G401 (cell line): ENCODE measurements around the gene E2F6. TPM values are rescaled to one million over a fixed set of nuclear protein-coding genes. Genes with fewer than 3 reads are reported as not detected.

Experiments
- DNase-seq: peaks from one replicate; pipeline ENCODE4 v3.0.0-alpha.2; 2015; ENCODE audit warnings: low spot score
- in situ Hi-C: cut with HindIII; loops from 2 replicates; pipeline ENCODE4 v1.10.0; 2016; ENCODE audit warnings: low sequenced_read_pairs, mixed read lengths
- total RNA-seq: library from RNA; depleted of rRNA; stranded (reverse); fragments of >200 nt; shearing (Covaris generic); gene quantifications from 2 replicates; pipeline ENCODE4 v1.2.3, GENCODE V29; 2014

E2F6 gene
- total RNA-seq, 1 experiment from 2014 or later = 60.8 TPM

DNA sequence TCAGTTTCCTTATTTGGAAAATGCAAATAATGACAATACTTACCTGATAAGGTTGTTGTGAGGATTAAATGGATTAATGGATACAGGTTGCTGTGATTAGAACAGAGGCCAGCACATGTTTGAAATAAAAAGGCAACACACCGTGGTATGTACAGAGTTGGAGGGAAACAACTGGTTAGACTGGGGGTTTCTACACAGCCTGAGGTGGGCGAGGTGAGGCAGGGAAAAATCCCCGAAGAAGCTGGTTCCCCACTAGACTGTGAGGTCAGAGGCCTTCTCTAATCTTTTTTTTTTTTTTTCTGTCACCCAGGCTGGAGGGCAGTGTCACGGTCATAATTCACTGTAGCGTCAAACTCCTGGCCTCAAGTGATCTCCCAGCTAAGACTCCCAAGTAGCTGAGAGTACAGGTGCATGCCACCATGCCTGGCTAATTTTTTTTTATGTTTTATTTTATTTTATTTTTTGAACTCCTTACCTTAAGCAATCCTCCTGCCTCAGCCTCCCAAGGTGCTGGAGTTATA, 1.2 kb upstream of the E2F6 start:
- DNase-seq = no peak
- in situ Hi-C loops = no loop called here

GRCh38 chr2:11466307-11467128, 557 bp upstream of the E2F6 start:
- in situ Hi-C loops = no loop called here
- DNase-seq = no peak

GRCh38 chr2:11465110-11465484, 864 bp downstream of the E2F6 start:
- no peak for DNase-seq
- in situ Hi-C loops = no loop called here

- in situ Hi-C loops = no loop called here
- DNase-seq = no peak
Measured at GRCh38 chr2:11459816-11460215, 6.1 kb downstream of the E2F6 start.

DNA sequence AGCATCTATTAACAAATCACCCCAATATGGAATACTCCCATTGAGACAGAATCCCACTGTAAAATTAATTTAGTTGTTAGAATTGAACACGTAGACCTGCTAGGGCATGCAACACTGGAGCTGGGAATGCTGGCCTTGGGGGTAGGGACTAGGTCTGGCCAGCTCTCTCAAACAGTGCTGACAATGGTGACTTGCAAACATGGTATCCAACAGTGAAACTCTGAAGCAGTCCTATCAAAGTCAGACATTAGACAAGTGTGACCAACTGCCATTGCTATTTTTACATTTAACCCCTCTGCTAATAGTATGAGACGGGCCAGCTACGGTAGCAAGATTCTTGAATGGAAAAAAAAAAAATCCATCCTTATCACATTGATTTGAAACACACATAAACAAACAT, 7.2 kb downstream of the E2F6 start:
- in situ Hi-C loops = no loop called here
- DNase-seq = no peak

DNA sequence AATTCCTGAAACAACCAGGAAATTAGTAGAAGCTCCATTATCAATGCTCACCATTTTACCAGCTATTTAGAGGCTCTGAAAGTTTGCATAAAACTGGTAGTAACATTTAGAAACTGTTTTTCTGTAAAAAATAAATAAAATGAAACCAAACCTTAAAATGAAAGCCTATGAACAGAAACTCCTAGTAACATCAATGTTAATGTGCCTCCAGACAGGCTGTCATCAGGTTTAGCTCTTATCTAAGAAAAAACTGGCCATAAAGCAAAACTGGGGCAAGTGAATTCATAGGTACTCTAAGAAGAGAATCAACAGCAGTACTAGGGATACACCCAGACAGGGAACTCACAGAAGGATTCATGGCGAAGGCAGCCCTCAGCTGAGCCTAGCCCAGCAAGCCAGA, 8.0 kb downstream of the E2F6 start:
- in situ Hi-C loops = no loop called here
- no peak for DNase-seq

DNA sequence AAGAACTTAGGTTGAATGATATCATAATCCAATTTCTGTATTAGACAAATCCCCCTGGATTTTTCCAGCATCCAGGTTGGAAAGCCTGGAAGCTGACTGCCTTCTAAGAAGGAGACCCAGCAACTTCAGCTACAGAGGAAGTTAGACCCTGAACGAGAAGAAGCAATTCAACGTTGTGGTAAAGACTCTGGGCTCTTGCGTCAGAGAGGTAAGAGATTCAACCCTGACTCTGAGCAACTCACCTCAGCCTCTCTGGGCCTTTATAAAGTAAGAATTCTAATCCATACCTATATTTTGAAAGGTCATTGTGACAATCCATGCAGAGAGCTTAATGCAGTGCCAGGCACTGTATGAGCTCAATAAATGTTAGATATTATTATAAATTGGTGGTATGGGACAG, 9.7 kb downstream of the E2F6 start:
- in situ Hi-C loops = no loop called here
- DNase-seq = no peak

DNA sequence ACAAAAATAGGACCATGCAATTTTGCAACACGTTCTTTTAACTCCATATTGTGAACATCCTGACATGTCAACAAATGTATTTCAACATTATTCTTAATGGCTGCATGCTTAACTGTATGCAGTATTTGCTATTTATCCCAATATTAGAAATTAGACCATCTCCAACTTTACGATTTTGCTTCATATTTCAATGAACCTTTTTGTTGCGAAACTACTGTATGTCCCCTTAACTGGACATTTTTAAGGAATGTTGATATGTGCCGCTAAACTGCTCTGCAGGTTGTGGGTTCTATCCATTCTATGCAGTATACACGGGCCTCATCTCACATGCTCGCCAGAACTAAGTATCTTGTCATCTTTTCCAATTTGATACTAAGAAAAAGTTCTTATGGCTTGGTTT, 11.1 kb downstream of the E2F6 start:
- in situ Hi-C loops = no loop called here
- DNase-seq = no peak

- no peak for DNase-seq
- in situ Hi-C loops = no loop called here
Measured at GRCh38 chr2:11450791-11451190, 15.2 kb downstream of the E2F6 start.

GRCh38 chr2:11446733-11447248, 19.2 kb downstream of the E2F6 start:
- in situ Hi-C loops = no loop called here
- peak; percentile 82 for DNase-seq

DNA sequence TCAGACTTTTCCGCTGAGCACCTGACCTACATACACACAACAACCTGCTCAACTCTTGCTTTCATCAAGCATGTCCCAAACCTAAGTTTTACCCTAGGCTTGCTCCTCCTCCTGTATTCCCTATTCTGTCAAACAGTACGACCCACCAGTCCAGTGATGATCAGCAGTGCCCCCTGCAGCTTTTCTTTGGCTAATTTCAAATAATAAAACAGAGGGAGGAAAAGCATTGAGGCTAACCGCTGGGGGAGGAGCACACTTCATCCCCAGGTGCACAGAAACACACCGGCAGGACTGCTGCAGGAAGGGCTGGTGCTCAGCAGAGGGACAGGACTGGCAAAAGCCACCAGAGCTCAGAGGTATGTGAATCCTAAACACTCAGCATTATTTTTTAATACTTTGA, 21.2 kb downstream of the E2F6 start:
- in situ Hi-C loops = no loop called here
- no peak for DNase-seq

- in situ Hi-C loops = no loop called here
- no peak for DNase-seq
Measured at GRCh38 chr2:11438555-11439080, 27.3 kb downstream of the E2F6 start.

DNA sequence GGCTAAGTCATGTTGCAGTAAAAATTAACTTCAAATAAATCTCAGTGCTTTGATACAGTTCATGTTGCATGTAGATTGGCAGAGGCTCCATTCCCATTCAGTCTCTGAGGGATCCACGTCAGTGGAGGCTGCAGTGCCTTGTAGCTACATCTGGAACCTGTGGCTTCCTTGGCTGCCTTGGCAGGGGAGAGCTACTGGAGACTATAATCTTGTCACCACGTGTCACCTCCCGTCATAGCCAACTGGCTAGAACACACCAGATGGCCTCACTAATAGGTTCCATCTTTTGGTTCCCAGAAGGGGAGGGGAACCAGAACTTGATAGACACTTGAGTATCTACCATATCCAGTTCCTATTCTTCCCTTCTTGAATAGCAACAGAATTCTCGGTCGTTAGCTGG, 28.4 kb downstream of the E2F6 start:
- DNase-seq = peak; percentile 29
- in situ Hi-C loops = no loop called here

DNA sequence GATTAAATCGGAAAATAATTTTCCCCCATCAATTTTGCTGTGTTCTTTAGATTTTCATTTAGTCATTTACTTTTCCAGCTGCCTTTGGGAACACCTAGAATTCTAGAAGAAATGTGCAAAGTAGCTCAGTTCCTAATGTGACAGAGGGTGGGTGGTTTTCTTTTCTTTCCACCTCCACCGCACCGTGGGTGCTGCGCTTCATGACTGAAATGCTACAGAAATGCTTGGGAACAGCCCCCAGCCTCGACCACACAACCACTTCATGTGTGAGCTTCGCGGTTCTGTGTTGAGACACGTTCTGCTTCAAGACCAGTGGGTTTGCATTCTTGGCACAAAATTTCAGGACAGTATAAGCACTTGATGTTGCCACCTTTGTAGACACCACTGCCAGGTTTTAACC, 30.9 kb downstream of the E2F6 start:
- in situ Hi-C loops = no loop called here
- no peak for DNase-seq

DNA sequence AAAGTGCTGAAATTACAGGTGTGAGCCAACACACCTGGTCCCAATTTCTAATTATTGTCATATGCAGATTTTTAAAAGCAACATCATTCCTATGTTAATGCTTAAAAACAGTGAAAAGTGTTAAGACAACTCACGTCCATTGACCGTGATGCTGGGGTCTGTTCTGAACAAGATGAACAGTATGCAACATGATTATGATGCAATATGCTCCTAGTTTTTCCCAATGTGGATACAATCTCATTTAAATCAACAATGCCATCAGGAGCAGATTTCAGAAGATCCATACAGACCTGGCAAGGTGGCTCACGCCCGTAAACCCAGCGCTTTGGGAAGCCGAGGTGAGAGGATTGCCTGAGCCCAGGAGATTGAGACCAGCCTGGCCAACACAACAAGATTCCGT, 31.5 kb downstream of the E2F6 start:
- in situ Hi-C loops = no loop called here

GRCh38 chr2:11433822-11434221, 32.1 kb downstream of the E2F6 start:
- in situ Hi-C loops = no loop called here

More for the DNA sequence above, 31.5 kb downstream of the E2F6 start:
- no peak for DNase-seq

GRCh38 chr2:11430729-11431128, 35.2 kb downstream of the E2F6 start:
- no peak for DNase-seq
- in situ Hi-C loops = no loop called here

More at GRCh38 chr2:11433822-11434221, 32.1 kb downstream of the E2F6 start:
- no peak for DNase-seq

DNA sequence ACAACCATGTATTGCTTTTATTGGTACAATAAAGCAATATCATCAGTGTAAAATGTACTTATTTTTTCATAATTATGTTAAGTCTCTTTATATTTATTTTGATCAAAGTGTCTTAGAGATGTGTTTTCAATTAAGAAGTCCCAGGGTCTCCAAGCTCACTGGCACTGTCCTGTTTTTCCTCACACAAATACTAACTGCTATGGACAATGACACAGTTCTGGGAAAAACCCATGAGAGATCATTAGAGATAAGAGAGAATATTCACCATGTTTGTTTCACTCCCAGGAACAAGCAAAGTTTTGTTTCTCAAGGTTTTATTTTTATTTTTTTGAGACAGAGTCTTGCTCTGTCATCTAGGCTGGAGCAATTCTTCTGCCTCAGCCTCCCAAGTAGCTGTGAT, 38.7 kb downstream of the E2F6 start:
- no peak for DNase-seq
- in situ Hi-C loops = no loop called here

DNA sequence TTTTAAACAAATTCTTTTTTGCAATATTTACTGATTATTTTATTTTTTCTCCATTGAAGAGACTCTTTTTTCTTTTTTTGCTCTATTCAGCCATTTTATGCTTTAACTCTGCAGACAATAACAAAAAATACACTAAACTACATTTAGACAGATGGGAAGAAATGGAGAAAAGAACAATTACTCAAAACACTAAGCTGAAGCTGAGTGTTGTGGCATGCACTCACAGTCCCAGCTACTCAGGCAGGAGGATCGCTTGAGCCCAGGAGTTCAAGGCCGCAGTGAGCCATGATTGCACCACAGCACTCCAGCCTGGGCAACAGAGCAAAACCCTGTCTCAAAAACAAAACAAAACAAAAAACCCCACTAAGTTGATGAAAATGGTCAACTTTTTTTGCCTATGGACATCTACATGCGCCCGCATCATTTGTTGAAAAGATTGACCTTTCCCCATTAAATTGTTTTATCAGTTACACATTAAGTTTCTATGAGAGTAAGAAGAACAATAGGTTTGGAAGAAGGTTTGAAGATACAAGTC, 43.0 kb downstream of the E2F6 start:
- DNase-seq = no peak
- in situ Hi-C loops = no loop called here

- DNase-seq = no peak
- in situ Hi-C loops = no loop called here
Measured at GRCh38 chr2:11422491-11422865, 43.5 kb downstream of the E2F6 start.
